Uterus (tissue), 4 donors: Measurements from ENCODE around the gene CAMKV. TPM values are rescaled to one million over a fixed set of nuclear protein-coding genes. Genes with fewer than 3 reads are reported as not detected.

ENCODE experiments used
- DNase-seq, 2 donors: peaks; one replicate each; pipeline ENCODE4 v3.0.0-alpha.2; 2019 to 2020
- H3K27ac ChIP-seq, 2 donors: fragments of 200-600 bp; sonication (generic); 1 replicate in 1 of 2; 2 replicates in 1 of 2; pipeline ENCODE4 v1.5.1; 2016 to 2018
- H3K27me3 ChIP-seq, 2 donors: fragments of 200-600 bp; sonication (generic); one replicate each; pipeline ENCODE4 v1.5.1; 2018 to 2019; ENCODE audit warnings: control low read depth in 1 of 2
- H3K36me3 ChIP-seq, 2 donors: fragments of 200-600 bp; sonication (generic); one replicate each; pipeline ENCODE4 v1.5.1; 2019; ENCODE audit warnings: control low read depth in 1 of 2
- H3K4me1 ChIP-seq, 2 donors: fragments of 200-600 bp; sonication (generic); one replicate each; pipeline ENCODE4 v1.5.1; 2018 to 2019; ENCODE audit warnings: control low read depth in 1 of 2
- H3K4me3 ChIP-seq, 2 donors: fragments of 200-600 bp; sonication (generic); 1 replicate in 1 of 2; 2 replicates in 1 of 2; pipeline ENCODE4 v1.5.1; 2018 to 2019; ENCODE audit warnings: mild to moderate bottlenecking in 1 of 2
- H3K9me3 ChIP-seq, 2 donors: fragments of 200-600 bp; sonication (generic); one replicate each; pipeline ENCODE4 v1.5.1; 2019; ENCODE audit warnings: control low read depth in 1 of 2
- CTCF ChIP-seq, 4 experiments: fragments of 200-600 bp in 2 of 4; fragments of 450-650 bp in 2 of 4; sonication (generic) in 2 of 4; IDR thresholded peaks; one replicate each; pipeline ENCODE4 v1.5.1; 2016 to 2019; ENCODE audit warnings: antibody characterized with exemption in 4 of 4, mild to moderate bottlenecking in 2 of 4, moderate library complexity in 1 of 4
- POLR2A ChIP-seq, 2 donors: fragments of 450-650 bp; IDR thresholded peaks; one replicate each; pipeline ENCODE4 v1.6.1; 2016; ENCODE audit warnings: antibody characterized with exemption in 2 of 2, mild to moderate bottlenecking in 1 of 2, moderate library complexity in 1 of 2
- intact Hi-C: fragments of 100-400 bp; cut with DNase I; formaldehyde crosslinking; loops from one replicate; pipeline ENCODE4 v1.15.1; 2023; ENCODE audit warnings: low total_unique reads
- total RNA-seq, 4 donors: library from RNA; depleted of rRNA in 3 of 4; stranded (reverse); fragments of >200 nt in 3 of 4; gene quantifications; one replicate each; pipeline versions ENCODE4 v1.1.0 to v1.2.4, GENCODE V29; 2014 to 2023
- donor health status: DM: yes; HTN: yes; CAD: no.

Gene CAMKV
- total RNA-seq, 4 donors from 2014 or later: 0.28 TPM; not detected in 3

DNA sequence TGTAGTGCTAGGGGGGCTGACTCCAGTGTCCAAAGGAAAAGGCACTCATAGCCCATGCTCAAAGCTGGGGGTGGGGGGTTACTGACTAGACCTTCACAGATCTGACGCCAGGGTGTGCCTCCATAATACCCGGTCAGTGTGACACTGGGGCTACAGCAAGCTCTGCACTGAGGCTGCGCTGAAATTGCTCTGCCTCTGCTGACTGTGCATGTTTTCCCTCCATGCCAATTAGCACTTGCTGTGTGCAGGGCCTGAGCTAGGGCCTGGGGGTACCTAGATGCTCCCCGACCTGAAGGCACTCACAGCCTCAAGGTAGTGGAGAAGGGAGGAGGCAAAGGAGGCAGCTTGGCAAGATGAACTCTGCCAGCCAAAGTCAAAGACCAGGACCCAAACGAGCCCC is 5.2 kb downstream of the CAMKV start:
- Histone ChIP-seq H3K27ac (no peak overlapping the region), H3K9me3 (no peaks in the 10 kb centered on the region), H3K4me1 (peaks cover 0 to 6% of the 10 kb centered on the region in 2 donors), H3K36me3 (no peaks in the 10 kb centered on the region), H3K27me3 (peaks cover 6 to 11% of the 10 kb centered on the region in 2 donors), H3K4me3 (no peak overlapping the region)
- TF ChIP-seq POLR2A (IDR thresholded peaks at IDR 0.05): no peak
- no peak for TF ChIP-seq CTCF (IDR thresholded peaks at IDR 0.05)
- DNase-seq: no peak
- intact Hi-C loops: no loop called here

- intact Hi-C loops: no loop called here
These were observed 10.0 kb downstream of the CAMKV start for GRCh38 chr3:49859576-49860305.

GRCh38 chr3:49856181-49857005 is 13.3 kb downstream of the CAMKV start, which contains the start of gene TRAIP:
Gene TRAIP (minus strand): TSS chr3:49856564. CDS start chr3:49856453, 111 bp downstream.
- peak within 1 kb of the TSS; percentile 60 to 76 for H3K27ac ChIP-seq
- intact Hi-C loops: no loop called here
- no peaks in the 10 kb centered on the region for H3K27me3 ChIP-seq
- TF ChIP-seq POLR2A (IDR thresholded peaks at IDR 0.05) (peak in 1 of 2 donors; percentile 64), CTCF (IDR thresholded peaks at IDR 0.05) (peak in 1 of 4 experiments; percentile 10)
- H3K36me3 ChIP-seq: no peaks in the 10 kb centered on the region
- H3K9me3 ChIP-seq: no peaks in the 10 kb centered on the region
- H3K4me3 ChIP-seq: peak within 1 kb of the TSS; percentile 54 to 58
- DNase-seq: peak; percentile 94 to 96
- peaks cover 0 to 4% of the 10 kb centered on the region in 2 donors for H3K4me1 ChIP-seq

More at GRCh38 chr3:49859576-49860305, 10.0 kb downstream of the CAMKV start:
- Histone ChIP-seq H3K9me3 (no peaks in the 10 kb centered on the region), H3K4me1 (peaks cover 0 to 4% of the 10 kb centered on the region in 2 donors), H3K36me3 (no peaks in the 10 kb centered on the region), H3K27ac (no peak overlapping the region), H3K4me3 (no peak overlapping the region), H3K27me3 (no peaks in the 10 kb centered on the region)
- no peak for DNase-seq
- TF ChIP-seq CTCF (IDR thresholded peaks at IDR 0.05): no peak
- TF ChIP-seq POLR2A (IDR thresholded peaks at IDR 0.05): no peak

DNA sequence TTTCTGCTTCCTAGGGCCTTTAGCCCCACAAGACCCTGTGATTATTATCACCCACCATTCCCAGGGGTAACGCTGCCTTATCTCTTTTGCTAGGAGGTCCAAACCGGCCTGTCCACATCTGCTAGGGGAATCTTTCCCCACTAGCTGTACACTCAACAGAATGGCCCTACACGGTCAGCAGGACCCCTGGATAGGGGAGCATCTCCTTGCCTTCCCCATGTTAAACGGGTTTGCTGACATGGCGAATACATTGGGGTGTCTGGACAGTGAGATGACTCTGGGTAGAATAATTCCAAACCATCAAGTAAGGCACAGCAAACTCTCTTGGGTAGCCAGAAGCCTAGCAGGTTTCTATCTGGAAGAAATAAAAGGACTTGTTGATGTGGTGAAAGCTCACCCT is 14.0 kb downstream of the CAMKV start:
- DNase-seq: no peak
- no peaks in the 10 kb centered on the region for H3K36me3 ChIP-seq
- H3K27ac ChIP-seq: no peak overlapping the region
- intact Hi-C loops: no loop called here
- TF ChIP-seq POLR2A (IDR thresholded peaks at IDR 0.05) (no peak), CTCF (IDR thresholded peaks at IDR 0.05) (no peak)
- H3K4me1 ChIP-seq: peaks cover 0 to 4% of the 10 kb centered on the region in 2 donors
- H3K27me3 ChIP-seq: no peaks in the 10 kb centered on the region
- H3K9me3 ChIP-seq: no peaks in the 10 kb centered on the region
- peak overlapping the region in 1 of 2 donors; percentile 58 for H3K4me3 ChIP-seq

DNA sequence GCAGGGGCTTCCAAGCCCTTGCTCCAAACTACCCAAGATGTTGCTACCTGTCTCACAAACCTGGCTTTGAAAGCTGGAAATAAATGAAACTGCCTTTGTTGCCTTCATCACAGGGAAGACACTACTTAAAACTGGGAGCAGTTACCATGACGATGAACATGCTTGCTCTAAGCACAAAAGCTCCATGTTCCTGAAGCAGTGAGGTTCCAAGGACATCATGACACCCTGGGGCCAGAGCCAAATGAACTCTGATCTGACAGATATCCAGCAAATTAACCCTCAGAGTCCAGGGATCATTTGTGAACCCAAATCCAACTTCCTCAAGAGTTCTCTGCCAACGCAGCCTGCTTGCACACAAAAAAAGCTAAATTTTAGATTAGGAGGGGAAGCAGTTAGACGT is 24.0 kb downstream of the CAMKV start:
- TF ChIP-seq CTCF (IDR thresholded peaks at IDR 0.05) (no peak), POLR2A (IDR thresholded peaks at IDR 0.05) (no peak)
- intact Hi-C loops: no loop called here
- H3K27ac ChIP-seq: no peak overlapping the region
- DNase-seq: no peak
- H3K4me3 ChIP-seq: no peak overlapping the region
- no peaks in the 10 kb centered on the region for H3K9me3 ChIP-seq
- H3K4me1 ChIP-seq: no peaks in the 10 kb centered on the region
- H3K36me3 ChIP-seq: no peaks in the 10 kb centered on the region
- H3K27me3 ChIP-seq: no peaks in the 10 kb centered on the region
